GM23338 (cell line): ENCODE results near the gene C14orf180. TPM values are rescaled to one million over a fixed set of nuclear protein-coding genes. Genes with fewer than 3 reads are reported as not detected.

ENCODE experiments used
- ATAC-seq: fragments of 200-7000 bp; cut with Tn5 transposase; 3 replicates; pipeline ENCODE4 v1.9.1; 2020
- DNase-seq: peaks from one replicate; pipeline ENCODE4 v3.0.0-alpha.2; 2015; ENCODE audit warnings: low spot score
- H2AFZ ChIP-seq: fragments of 200-600 bp; sonication (generic); 2 replicates; pipeline ENCODE4 v1.8.0; 2016; ENCODE audit warnings: antibody characterized with exemption, mild to moderate bottlenecking, moderate library complexity
- H3F3A ChIP-seq: fragments of 200-600 bp; sonication (generic); replicated peaks from 2 replicates; pipeline ENCODE4 v1.8.0; 2017; ENCODE audit warnings: antibody characterized with exemption, mixed run types, low read depth
- H3K27ac ChIP-seq: fragments of 200-600 bp; sonication (generic); 2 replicates; pipeline ENCODE4 v1.6.1; 2016; ENCODE audit warnings: low read depth
- H3K27me3 ChIP-seq: fragments of 200-600 bp; sonication (generic); 2 replicates; pipeline ENCODE4 v1.8.0; 2016; ENCODE audit warnings: mild to moderate bottlenecking, mixed run types, moderate library complexity; ENCODE audit not compliant: insufficient read depth
- H3K36me3 ChIP-seq: fragments of 200-600 bp; sonication (generic); 2 replicates; pipeline ENCODE4 v1.8.0; 2016; ENCODE audit warnings: mild to moderate bottlenecking; ENCODE audit not compliant: insufficient read depth
- H3K4me1 ChIP-seq: fragments of 200-600 bp; sonication (generic); 2 replicates; pipeline ENCODE4 v1.8.0; 2016; ENCODE audit warnings: mild to moderate bottlenecking, moderate library complexity; ENCODE audit not compliant: insufficient read depth
- H3K4me2 ChIP-seq: fragments of 200-600 bp; sonication (generic); 2 replicates; pipeline ENCODE4 v1.7.1; 2017; ENCODE audit warnings: mixed run types
- H3K4me3 ChIP-seq: fragments of 200-600 bp; sonication (generic); 2 replicates; pipeline ENCODE4 v1.6.1; 2016; ENCODE audit warnings: mixed run types
- H3K79me2 ChIP-seq: fragments of 200-600 bp; sonication (generic); replicated peaks from 2 replicates; pipeline ENCODE4 v1.8.0; 2017; ENCODE audit warnings: mild to moderate bottlenecking; ENCODE audit not compliant: insufficient read depth
- H3K9me2 ChIP-seq: fragments of 200-600 bp; sonication (generic); 2 replicates; pipeline ENCODE4 v1.8.0; 2017; ENCODE audit not compliant: insufficient read depth
- H4K20me1 ChIP-seq: fragments of 200-600 bp; sonication (generic); replicated peaks from 2 replicates; pipeline ENCODE4 v1.8.0; 2017; ENCODE audit warnings: mild to moderate bottlenecking; ENCODE audit not compliant: insufficient read depth
- H3K27ac Mint-ChIP-seq: 2 replicates; pipeline ENCODE4 v1.8.0; 2020; ENCODE audit warnings: inconsistent platforms, mild to moderate bottlenecking, moderate library complexity, mixed read lengths
- H3K27me3 Mint-ChIP-seq: 3 replicates; pipeline ENCODE4 v1.8.0; 2022; ENCODE audit warnings: low read depth, mild to moderate bottlenecking, moderate library complexity, mixed read lengths, inconsistent platforms; ENCODE audit not compliant: insufficient read depth, poor library complexity
- H3K36me3 Mint-ChIP-seq: 3 replicates; pipeline ENCODE4 v1.8.0; 2021; ENCODE audit warnings: low read depth, mild to moderate bottlenecking, inconsistent platforms, moderate library complexity, mixed read lengths
- H3K4me1 Mint-ChIP-seq: 3 replicates; pipeline ENCODE4 v1.8.0; 2020; ENCODE audit warnings: mild to moderate bottlenecking, inconsistent platforms, mixed read lengths
- H3K4me3 Mint-ChIP-seq: 3 replicates; pipeline ENCODE4 v1.8.0; 2021; ENCODE audit warnings: moderate library complexity, mild to moderate bottlenecking, inconsistent platforms, mixed read lengths
- H3K9me3 Mint-ChIP-seq: 3 replicates; pipeline ENCODE4 v1.8.0; 2020; ENCODE audit warnings: moderate library complexity, mild to moderate bottlenecking, inconsistent platforms, mixed read lengths
- CREB1 ChIP-seq: fragments of 250-450 bp; sonication (Bioruptor Pico); IDR thresholded peaks from 2 replicates; pipeline ENCODE4 v1.5.0; 2020; ENCODE audit warnings: low read depth, mild to moderate bottlenecking, moderate library complexity
- EZH2phosphoT487 ChIP-seq: fragments of 200-600 bp; sonication (generic); IDR thresholded peaks from one replicate; pipeline ENCODE4 v1.8.1; 2018; ENCODE audit warnings: antibody characterized with exemption; ENCODE audit not compliant: unreplicated experiment
- POLR2AphosphoS5 ChIP-seq: IDR thresholded peaks from 2 replicates; pipeline ENCODE4 v1.6.1; 2016; ENCODE audit warnings: antibody characterized with exemption, low read depth
- ZNF114 ChIP-seq: fragments of 250-450 bp; sonication (Bioruptor Pico); IDR thresholded peaks from 2 replicates; pipeline ENCODE4 v1.5.0; 2020; ENCODE audit warnings: mild to moderate bottlenecking, moderate library complexity
- polyA plus RNA-seq: library from polyadenylated mRNA; unstranded; fragments of >200 nt; fragmentation: Nextera tagmentation; extraction: Ambion mirVana; gene quantifications from 2 replicates; pipeline ENCODE4 v1.2.1, GENCODE V29; 2016
- total RNA-seq: library from RNA; depleted of rRNA; stranded (reverse); fragments of >200 nt; shearing (Covaris generic); gene quantifications from 2 replicates; pipeline ENCODE4 v1.2.3, GENCODE V29; 2014
- TF ChIP-seq, protein P1 (sequence below), 2 experiments: fragments of 200-600 bp in 1 of 2; sonication (generic) in 1 of 2; conservative IDR thresholded peaks; 2 replicates each; pipeline versions ENCODE4 v1.5.1 to v1.6.1; 2016 to 2017; ENCODE audit warnings: antibody characterized with exemption in 2 of 2, low read depth in 2 of 2, mild to moderate bottlenecking in 2 of 2, moderate library complexity in 1 of 2
- TF ChIP-seq, protein P2 (sequence below): fragments of 250-450 bp; sonication (Bioruptor Pico); IDR thresholded peaks from 2 replicates; pipeline ENCODE4 v1.5.0; 2020; ENCODE audit warnings: mild to moderate bottlenecking, moderate library complexity

The C14orf180 gene
- total and polyA plus RNA-seq, 2 experiments from 2014 or later = not detected

DNA sequence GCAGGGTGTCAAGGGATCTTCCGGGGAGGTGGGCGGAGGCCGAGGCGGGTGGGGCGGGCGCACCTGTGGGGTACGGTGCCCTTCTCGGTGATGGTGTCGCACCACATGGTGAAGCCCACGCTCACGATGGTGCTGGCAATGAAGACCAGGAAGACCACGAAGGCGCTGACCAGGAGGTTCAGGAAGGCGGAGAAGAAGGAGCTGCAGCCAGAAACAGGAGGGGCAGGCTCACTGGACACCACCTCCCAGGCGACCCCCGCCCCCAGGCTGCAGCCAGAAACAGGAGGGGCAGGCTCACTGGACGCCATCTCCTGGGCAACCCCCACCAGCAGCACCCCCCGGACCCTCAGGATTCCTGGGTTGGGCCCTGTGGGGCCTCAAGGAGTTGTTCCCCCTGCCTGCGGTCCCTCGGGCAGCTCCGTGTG, 17.4 kb downstream of the C14orf180 start:
- Histone ChIP-seq H3K27me3 (no peaks in the 10 kb centered on the region), H2AFZ (no peak overlapping the region), H3K4me1 (no peaks in the 10 kb centered on the region), H3K9me2 (no peaks in the 10 kb centered on the region), H3K4me3 (no peak overlapping the region), H3K4me2 (no peak overlapping the region), H3F3A (no peaks in the 10 kb centered on the region), H3K36me3 (no peaks in the 10 kb centered on the region), H4K20me1 (no peaks in the 10 kb centered on the region), H3K27ac (no peak overlapping the region), H3K79me2 (no peaks in the 10 kb centered on the region)
- ATAC-seq = no peak
- Mint-ChIP-seq H3K4me3 (no peak overlapping the region), H3K4me1 (peaks cover 3% of the 10 kb centered on the region; the same call in 1 of the 3 replicates), H3K9me3 (no peaks in the 10 kb centered on the region; the same call in 2 of the 3 replicates), H3K27ac (no peak overlapping the region), H3K36me3 (no peaks in the 10 kb centered on the region; the same call in 2 of the 3 replicates), H3K27me3 (peaks cover 8% of the 10 kb centered on the region)
- TF ChIP-seq POLR2AphosphoS5 = no peak
- TF ChIP-seq CREB1 (CRISPR knock-in tag) = no peak
- TF ChIP-seq, protein P1, sequence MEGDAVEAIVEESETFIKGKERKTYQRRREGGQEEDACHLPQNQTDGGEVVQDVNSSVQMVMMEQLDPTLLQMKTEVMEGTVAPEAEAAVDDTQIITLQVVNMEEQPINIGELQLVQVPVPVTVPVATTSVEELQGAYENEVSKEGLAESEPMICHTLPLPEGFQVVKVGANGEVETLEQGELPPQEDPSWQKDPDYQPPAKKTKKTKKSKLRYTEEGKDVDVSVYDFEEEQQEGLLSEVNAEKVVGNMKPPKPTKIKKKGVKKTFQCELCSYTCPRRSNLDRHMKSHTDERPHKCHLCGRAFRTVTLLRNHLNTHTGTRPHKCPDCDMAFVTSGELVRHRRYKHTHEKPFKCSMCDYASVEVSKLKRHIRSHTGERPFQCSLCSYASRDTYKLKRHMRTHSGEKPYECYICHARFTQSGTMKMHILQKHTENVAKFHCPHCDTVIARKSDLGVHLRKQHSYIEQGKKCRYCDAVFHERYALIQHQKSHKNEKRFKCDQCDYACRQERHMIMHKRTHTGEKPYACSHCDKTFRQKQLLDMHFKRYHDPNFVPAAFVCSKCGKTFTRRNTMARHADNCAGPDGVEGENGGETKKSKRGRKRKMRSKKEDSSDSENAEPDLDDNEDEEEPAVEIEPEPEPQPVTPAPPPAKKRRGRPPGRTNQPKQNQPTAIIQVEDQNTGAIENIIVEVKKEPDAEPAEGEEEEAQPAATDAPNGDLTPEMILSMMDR (conservative IDR thresholded peaks at IDR 0.05; ENCODE audit: low read depth in 2 of 2) = no peak
- TF ChIP-seq ZNF114 (CRISPR knock-in tag) = no peak
- no peak for TF ChIP-seq EZH2phosphoT487
- TF ChIP-seq, protein P2, sequence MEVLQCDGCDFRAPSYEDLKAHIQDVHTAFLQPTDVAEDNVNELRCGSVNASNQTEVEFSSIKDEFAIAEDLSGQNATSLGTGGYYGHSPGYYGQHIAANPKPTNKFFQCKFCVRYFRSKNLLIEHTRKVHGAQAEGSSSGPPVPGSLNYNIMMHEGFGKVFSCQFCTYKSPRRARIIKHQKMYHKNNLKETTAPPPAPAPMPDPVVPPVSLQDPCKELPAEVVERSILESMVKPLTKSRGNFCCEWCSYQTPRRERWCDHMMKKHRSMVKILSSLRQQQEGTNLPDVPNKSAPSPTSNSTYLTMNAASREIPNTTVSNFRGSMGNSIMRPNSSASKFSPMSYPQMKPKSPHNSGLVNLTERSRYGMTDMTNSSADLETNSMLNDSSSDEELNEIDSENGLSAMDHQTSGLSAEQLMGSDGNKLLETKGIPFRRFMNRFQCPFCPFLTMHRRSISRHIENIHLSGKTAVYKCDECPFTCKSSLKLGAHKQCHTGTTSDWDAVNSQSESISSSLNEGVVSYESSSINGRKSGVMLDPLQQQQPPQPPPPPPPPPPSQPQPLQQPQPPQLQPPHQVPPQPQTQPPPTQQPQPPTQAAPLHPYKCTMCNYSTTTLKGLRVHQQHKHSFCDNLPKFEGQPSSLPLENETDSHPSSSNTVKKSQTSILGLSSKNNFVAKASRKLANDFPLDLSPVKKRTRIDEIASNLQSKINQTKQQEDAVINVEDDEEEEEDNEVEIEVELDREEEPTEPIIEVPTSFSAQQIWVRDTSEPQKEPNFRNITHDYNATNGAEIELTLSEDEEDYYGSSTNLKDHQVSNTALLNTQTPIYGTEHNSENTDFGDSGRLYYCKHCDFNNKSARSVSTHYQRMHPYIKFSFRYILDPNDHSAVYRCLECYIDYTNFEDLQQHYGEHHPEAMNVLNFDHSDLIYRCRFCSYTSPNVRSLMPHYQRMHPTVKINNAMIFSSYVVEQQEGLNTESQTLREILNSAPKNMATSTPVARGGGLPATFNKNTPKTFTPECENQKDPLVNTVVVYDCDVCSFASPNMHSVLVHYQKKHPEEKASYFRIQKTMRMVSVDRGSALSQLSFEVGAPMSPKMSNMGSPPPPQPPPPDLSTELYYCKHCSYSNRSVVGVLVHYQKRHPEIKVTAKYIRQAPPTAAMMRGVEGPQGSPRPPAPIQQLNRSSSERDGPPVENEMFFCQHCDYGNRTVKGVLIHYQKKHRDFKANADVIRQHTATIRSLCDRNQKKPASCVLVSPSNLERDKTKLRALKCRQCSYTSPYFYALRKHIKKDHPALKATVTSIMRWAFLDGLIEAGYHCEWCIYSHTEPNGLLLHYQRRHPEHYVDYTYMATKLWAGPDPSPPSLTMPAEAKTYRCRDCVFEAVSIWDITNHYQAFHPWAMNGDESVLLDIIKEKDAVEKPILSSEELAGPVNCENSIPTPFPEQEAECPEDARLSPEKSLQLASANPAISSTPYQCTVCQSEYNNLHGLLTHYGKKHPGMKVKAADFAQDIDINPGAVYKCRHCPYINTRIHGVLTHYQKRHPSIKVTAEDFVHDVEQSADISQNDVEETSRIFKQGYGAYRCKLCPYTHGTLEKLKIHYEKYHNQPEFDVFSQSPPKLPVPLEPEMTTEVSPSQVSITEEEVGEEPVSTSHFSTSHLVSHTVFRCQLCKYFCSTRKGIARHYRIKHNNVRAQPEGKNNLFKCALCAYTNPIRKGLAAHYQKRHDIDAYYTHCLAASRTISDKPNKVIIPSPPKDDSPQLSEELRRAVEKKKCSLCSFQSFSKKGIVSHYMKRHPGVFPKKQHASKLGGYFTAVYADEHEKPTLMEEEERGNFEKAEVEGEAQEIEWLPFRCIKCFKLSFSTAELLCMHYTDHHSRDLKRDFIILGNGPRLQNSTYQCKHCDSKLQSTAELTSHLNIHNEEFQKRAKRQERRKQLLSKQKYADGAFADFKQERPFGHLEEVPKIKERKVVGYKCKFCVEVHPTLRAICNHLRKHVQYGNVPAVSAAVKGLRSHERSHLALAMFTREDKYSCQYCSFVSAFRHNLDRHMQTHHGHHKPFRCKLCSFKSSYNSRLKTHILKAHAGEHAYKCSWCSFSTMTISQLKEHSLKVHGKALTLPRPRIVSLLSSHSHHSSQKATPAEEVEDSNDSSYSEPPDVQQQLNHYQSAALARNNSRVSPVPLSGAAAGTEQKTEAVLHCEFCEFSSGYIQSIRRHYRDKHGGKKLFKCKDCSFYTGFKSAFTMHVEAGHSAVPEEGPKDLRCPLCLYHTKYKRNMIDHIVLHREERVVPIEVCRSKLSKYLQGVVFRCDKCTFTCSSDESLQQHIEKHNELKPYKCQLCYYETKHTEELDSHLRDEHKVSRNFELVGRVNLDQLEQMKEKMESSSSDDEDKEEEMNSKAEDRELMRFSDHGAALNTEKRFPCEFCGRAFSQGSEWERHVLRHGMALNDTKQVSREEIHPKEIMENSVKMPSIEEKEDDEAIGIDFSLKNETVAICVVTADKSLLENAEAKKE (CRISPR knock-in tag) = no peak
- no peak for DNase-seq
